Kidney epithelial cell (primary cell): ENCODE results near the gene BTBD2. TPM values are rescaled to one million over a fixed set of nuclear protein-coding genes. Genes with fewer than 3 reads are reported as not detected.

Source experiments
- DNase-seq: peaks from one replicate; pipeline ENCODE4 v3.0.0-alpha.2; 2010; ENCODE audit warnings: low read depth
- H3K27me3 ChIP-seq: 2 replicates; pipeline ENCODE4 v1.6.0; 2011; ENCODE audit warnings: low read length; ENCODE audit not compliant: control insufficient read depth, insufficient read depth
- H3K36me3 ChIP-seq: 2 replicates; pipeline ENCODE4 v1.5.1; 2011; ENCODE audit warnings: low read length; ENCODE audit not compliant: control insufficient read depth, insufficient read depth
- H3K4me3 ChIP-seq: 2 replicates; pipeline ENCODE4 v1.5.1; 2011; ENCODE audit warnings: low read depth, mild to moderate bottlenecking, control low read depth, low read length
- total RNA-seq: library from RNA; depleted of rRNA; stranded (reverse); fragments of >200 nt; gene quantifications from 2 replicates; pipeline ENCODE4 v1.2.3, GENCODE V29; 2015
- TF ChIP-seq, protein P1 (sequence below): IDR thresholded peaks from 2 replicates; pipeline ENCODE4 v1.5.1; 2011; ENCODE audit warnings: mild to moderate bottlenecking, moderate library complexity, low read length, control low read depth, inconsistent platforms; ENCODE audit not compliant: insufficient read depth, poor library complexity, severe bottlenecking

BTBD2 gene
- total RNA-seq, 1 donor from 2014 or later = 51.3 TPM

DNA sequence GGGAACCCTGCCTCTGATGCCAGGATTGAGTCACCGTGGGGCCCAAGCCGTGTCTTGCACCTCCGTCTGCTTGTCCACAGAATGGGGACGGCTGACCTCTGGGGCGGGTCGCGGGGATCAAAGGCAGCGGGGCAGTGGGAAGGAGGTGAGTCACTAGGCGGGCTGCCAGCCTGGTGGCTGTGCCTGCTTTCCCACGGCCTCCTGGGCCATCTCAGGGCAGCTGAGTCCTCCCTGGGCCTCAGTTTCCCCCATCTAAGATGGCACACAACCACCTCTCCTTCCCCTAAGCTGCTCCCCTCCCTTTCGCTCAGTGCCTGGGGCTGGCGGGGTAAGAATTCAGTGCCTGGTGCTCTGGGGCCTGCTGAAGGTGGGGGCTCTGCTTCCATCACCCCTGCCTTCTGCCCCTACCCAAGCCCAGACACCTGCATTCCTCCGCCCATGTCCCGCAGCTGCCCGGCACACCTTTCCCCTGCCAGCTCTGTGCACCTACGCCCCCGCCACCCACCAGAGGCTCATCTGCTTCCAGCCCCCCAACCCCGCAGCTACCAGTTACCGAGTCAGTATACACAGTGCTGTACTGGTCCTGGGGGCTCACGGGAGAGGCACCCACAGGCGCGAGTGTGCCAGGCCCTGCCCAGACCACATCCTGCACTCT lies 32.1 kb upstream of the BTBD2 start:
- Histone ChIP-seq H3K4me3 (no peak overlapping the region), H3K27me3 (no peaks in the 10 kb centered on the region), H3K36me3 (peaks cover 3% of the 10 kb centered on the region)
- TF ChIP-seq, protein P1, sequence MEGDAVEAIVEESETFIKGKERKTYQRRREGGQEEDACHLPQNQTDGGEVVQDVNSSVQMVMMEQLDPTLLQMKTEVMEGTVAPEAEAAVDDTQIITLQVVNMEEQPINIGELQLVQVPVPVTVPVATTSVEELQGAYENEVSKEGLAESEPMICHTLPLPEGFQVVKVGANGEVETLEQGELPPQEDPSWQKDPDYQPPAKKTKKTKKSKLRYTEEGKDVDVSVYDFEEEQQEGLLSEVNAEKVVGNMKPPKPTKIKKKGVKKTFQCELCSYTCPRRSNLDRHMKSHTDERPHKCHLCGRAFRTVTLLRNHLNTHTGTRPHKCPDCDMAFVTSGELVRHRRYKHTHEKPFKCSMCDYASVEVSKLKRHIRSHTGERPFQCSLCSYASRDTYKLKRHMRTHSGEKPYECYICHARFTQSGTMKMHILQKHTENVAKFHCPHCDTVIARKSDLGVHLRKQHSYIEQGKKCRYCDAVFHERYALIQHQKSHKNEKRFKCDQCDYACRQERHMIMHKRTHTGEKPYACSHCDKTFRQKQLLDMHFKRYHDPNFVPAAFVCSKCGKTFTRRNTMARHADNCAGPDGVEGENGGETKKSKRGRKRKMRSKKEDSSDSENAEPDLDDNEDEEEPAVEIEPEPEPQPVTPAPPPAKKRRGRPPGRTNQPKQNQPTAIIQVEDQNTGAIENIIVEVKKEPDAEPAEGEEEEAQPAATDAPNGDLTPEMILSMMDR = no peak
- DNase-seq = no peak

DNA sequence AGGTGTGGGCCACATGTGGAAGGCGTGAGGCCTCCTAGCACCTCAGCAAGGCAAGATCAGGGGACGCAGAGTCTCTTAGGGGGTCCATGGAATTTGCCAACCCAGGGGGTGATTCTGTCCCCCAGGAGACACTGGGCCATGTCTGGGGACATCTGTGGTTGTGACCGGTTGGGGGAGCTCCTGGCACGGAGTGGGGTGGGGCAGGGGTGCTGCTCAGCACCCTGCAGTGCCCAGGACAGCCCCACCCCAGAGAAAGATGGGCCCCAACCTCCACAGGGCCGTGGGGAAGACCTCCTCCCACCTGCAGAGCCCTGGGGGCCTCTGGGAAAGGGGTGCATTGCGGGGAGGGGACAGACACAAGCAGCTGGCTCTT lies 31.5 kb upstream of the BTBD2 start:
- H3K4me3 ChIP-seq = no peak overlapping the region
- no peak for DNase-seq
- no peaks in the 10 kb centered on the region for H3K27me3 ChIP-seq
- peaks cover 3% of the 10 kb centered on the region for H3K36me3 ChIP-seq
- TF ChIP-seq, protein P1 = no peak

DNA sequence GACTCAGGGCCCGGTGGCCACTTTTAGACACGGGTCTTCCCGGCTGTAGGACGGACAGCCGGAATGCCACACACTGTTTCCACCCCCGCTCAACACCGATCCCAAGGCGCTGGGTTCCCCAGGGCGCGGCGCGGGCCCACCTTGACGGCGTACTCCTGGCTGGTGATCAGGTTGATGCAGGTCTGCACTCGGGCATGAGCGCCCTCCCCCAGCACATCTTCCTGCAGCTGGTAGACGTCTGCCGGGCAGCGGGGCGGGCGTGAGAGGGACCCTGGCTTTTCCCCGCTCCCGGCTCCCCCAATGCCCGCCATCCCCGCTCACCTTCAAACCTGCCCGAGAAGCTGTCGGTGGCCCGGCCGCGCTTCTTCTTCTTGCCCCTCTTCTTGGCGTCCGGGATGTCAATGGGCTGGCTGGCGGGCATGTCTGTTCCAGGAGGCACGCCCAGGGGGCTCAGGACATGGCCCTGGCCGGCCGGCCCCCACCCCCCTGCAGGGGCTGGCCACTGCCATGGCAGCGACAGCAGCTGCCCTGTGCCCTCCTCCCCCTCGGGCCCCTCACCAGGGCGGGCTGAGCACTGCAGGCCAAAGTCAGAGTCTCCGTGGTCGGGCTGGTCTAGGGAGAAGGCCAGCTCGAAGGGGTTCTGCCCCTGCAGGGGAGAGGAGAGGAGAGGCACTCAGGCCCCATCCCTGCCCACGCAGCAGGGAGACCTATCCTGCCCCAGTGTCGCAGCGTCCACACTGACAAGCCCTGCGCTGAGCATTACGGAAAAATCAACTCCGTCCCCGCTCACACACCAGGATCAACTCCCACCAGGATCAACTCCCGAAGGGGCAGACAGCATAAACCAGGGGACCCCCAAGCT lies 30.8 kb upstream of the BTBD2 start:
- H3K4me3 ChIP-seq = no peak overlapping the region
- TF ChIP-seq, protein P1 = no peak
- DNase-seq = no peak
- no peaks in the 10 kb centered on the region for H3K27me3 ChIP-seq
- H3K36me3 ChIP-seq = peaks cover 3% of the 10 kb centered on the region

DNA sequence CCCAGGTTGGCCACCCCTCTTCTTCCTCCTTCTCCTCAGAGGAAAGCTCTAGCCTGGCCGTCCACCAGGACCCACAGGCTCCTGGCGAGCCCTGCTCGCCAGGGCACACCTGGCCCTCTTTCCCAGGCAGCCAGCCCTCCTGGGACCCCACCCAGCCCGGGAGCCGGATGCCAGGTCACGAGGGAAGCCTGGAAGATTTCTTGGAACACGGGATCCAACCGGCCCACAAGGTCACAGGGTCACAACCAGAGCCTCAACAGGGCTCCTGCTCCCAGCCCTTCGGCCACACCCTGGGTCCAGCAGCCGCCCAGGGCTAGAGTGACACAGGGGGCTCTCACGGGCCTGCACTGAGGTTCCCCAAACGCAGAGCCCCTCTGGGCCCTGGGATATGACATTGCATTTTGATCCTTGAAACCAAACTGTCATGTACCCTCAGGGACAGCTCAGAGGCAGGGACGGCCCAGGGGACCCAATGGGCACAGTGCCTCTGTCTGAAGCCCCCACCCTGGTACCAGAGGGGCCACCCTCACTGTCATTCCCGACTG lies 30.1 kb upstream of the BTBD2 start:
- TF ChIP-seq, protein P1 = no peak
- no peak for DNase-seq
- Histone ChIP-seq H3K27me3 (no peaks in the 10 kb centered on the region), H3K4me3 (no peak overlapping the region), H3K36me3 (peaks cover 3% of the 10 kb centered on the region)

DNA sequence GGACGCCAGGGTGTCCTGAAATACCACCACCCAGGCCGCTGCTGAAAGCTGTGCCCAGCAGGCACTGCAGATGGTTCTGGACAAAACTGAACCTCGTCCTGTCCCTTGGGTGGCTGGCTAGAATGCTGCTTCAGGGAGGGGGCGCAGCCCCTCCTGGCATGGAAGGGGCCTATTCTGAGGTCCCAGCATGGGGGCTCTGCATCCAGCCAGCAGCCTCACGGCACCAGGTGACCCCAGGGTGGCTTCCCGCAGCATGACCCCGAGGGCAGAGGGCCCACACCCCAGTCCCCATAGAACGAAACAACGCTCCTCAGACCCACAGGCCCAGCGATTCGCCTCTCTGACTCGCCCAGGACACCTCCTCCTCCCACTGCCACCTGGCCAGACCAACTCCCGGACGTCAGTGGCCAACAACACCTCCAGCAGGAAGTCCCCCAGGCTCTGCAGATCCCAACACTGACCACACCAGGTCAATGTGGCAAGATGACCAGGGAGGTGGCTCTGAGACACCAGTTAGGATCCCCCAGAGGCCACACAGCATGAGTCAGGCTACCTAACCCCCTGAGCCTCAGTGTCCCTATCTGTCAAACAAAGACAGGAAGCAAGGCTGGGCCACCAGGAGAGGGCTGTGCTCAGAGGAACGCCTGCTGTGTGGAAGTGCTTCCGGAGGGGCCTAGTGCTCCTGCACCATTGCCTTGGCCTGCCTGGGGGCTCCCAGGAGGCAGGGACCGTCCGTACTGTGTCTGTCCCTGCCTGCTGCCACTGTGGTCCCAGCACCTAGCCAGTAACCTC lies 29.4 kb upstream of the BTBD2 start:
- peaks cover 3% of the 10 kb centered on the region for H3K36me3 ChIP-seq
- TF ChIP-seq, protein P1 = no peak
- no peak for DNase-seq
- H3K4me3 ChIP-seq = no peak overlapping the region
- H3K27me3 ChIP-seq = no peaks in the 10 kb centered on the region
